ENCODE measurements around the gene GPHN. TPM values are rescaled to one million over a fixed set of nuclear protein-coding genes. Genes with fewer than 3 reads are reported as not detected.
"Not testable (repeated sequence)": the region's sequence is repeated elsewhere in the genome, so short reads cannot be mapped to it uniquely, and the experiment has no call there.

The GPHN gene
- total and polyA plus RNA-seq, 2 of the 8 experiments (the other 6 are each of a cell fraction or from before 2014, with no cell fraction given), result 6.0 to 16.0 TPM

- H2BK120ac ChIP-seq (replicated peaks; ENCODE audit: low read depth, low read length); H3K4me3 ChIP-seq (ENCODE audit: extremely low read depth in 1 of 4, insufficient read depth in 2 of 4, low read depth in 3 of 4, low read length in 4 of 4); H3K18ac ChIP-seq (ENCODE audit: extremely low read depth, low read length); H3K23ac ChIP-seq (ENCODE audit: insufficient read length); DNase-seq (ENCODE audit: low read depth in 1 of 2, low spot score in 2 of 2); H4K5ac ChIP-seq (ENCODE audit: insufficient read length, low read depth, low read length); H3K14ac ChIP-seq (ENCODE audit: insufficient read length); H4K8ac ChIP-seq (ENCODE audit: extremely low read depth, insufficient read depth, low read length); H2BK15ac ChIP-seq (ENCODE audit: low read length); H3K23me2 ChIP-seq (ENCODE audit: low read depth, low read length); H3K4me1 ChIP-seq (replicated peaks in 1 of 4; ENCODE audit: control insufficient read depth in 3 of 4, insufficient read depth in 4 of 4, low read length in 3 of 4); H2AK5ac ChIP-seq (ENCODE audit: low read depth, low read length); H3K4ac ChIP-seq (replicated peaks; ENCODE audit: insufficient read length, low read depth, low read length); H3K9ac ChIP-seq (replicated peaks in 1 of 4; ENCODE audit: extremely low read depth in 1 of 4, low read depth in 3 of 4, low read length in 3 of 4); H4K91ac ChIP-seq (replicated peaks; ENCODE audit: insufficient read length, low read length); H3K56ac ChIP-seq (replicated peaks; ENCODE audit: insufficient read length, low read depth, low read length); FAIRE-seq; H3K79me1 ChIP-seq (ENCODE audit: low read depth, low read length); H3K9me3 ChIP-seq (ENCODE audit: insufficient read depth in 2 of 2, low read depth in 1 of 2, low read length in 1 of 2); H3K79me2 ChIP-seq (ENCODE audit: control insufficient read depth in 1 of 2, insufficient read depth in 2 of 2, low read length in 2 of 2); CTCF ChIA-PET (ENCODE audit: partially characterized antibody); H3K27me3 ChIP-seq (replicated peaks in 1 of 4; ENCODE audit: control insufficient read depth in 3 of 4, extremely low read depth in 1 of 4, insufficient read depth in 3 of 4, low read length in 3 of 4); H2BK5ac ChIP-seq (ENCODE audit: low read depth, low read length); POLR2A ChIA-PET (ENCODE audit: partially characterized antibody); H3K4me2 ChIP-seq (ENCODE audit: insufficient read depth in 1 of 2, low read depth in 2 of 2, low read length in 2 of 2); H3K27ac ChIP-seq (ENCODE audit: low read depth, low read length); H3K36me3 ChIP-seq (ENCODE audit: control insufficient read depth in 2 of 4, insufficient read depth in 4 of 4, low read length in 3 of 4); H2AFZ ChIP-seq (ENCODE audit: low read length); H4K20me1 ChIP-seq (replicated peaks in 1 of 2; ENCODE audit: control insufficient read depth in 1 of 2, insufficient read depth in 2 of 2, low read length in 2 of 2); H2BK12ac ChIP-seq (ENCODE audit: low read depth, low read length); H2BK20ac ChIP-seq (ENCODE audit: low read length): not testable (repeated sequence)
- WGBS, 2 experiments (ENCODE audit: extremely low coverage in 1 of 2, insufficient coverage in 1 of 2, insufficient read length in 1 of 2, insufficient replicate concordance in 2 of 2, low coverage in 1 of 2, low lambda C conversion rate in 2 of 2, missing lambda C conversion rate in 1 of 2), result 100% methylated on average over 1 of the region's 2 CpGs; no CpG with 5 or more reads in 1 of the 2 experiments
Measured at GRCh38 chr14:66837436-66837835, 329.5 kb downstream of the GPHN start.

All from H1 (cell line).